ENCODE measurements around the gene RWDD4. TPM values are rescaled to one million over a fixed set of nuclear protein-coding genes. Genes with fewer than 3 reads are reported as not detected.
"Not testable (repeated sequence)": the region's sequence is repeated elsewhere in the genome, so short reads cannot be mapped to it uniquely, and the experiment has no call there.

The RWDD4 gene
- total and polyA plus RNA-seq, 11 donors: 8.2 to 20.4 (median 15.8) TPM

DNA sequence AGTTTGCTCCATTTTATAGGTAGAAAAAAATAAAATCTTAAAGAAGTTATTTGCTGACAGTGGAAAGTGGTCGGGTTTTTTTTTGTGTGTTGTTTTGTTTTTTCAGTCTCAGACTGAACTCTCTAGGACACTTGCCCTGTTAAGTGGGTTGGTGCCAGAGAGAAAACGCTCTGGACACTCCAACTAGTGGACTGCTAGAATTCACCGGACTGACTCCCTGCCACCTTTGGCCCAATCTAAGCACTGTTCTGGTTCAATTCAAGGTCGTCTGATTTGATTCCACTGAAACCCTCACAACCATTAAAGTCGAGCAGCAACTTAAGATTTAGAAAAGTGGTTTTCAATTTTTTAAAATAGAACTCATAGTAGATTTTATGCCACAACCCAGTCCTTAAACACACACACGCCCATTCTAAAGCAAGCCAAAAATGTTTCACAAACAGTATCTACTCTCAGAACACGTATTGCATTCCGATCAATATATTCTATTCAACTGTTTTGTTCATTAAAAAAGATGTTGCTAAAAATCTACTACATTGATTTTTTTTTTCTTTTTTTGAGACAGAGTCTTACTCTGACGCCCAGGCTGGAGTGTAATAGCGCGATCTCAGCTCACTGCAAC lies 27.3 kb downstream of the RWDD4 start:
- no peak for DNase-seq
- ATAC-seq: no peak
- Histone ChIP-seq H3K9me3 (no peaks in the 10 kb centered on the region), H3K4me1 (peaks cover 0 to 11% (median 0%) of the 10 kb centered on the region in 12 donors), H3K36me3 (no peaks in the 10 kb centered on the region), H3K27ac (no peak overlapping the region), H3K27me3 (no peaks in the 10 kb centered on the region), H3K4me3 (no peak overlapping the region)
- intact Hi-C loops (cut with DNase I): no loop called here
- WGBS, 4 donors: 80 to 88% (median 81%) methylated on average over 11 of the region's 11 CpGs
- no peak for TF ChIP-seq POLR2A (IDR thresholded peaks at IDR 0.05)
- no peak for TF ChIP-seq CTCF (IDR thresholded peaks at IDR 0.05)

DNA sequence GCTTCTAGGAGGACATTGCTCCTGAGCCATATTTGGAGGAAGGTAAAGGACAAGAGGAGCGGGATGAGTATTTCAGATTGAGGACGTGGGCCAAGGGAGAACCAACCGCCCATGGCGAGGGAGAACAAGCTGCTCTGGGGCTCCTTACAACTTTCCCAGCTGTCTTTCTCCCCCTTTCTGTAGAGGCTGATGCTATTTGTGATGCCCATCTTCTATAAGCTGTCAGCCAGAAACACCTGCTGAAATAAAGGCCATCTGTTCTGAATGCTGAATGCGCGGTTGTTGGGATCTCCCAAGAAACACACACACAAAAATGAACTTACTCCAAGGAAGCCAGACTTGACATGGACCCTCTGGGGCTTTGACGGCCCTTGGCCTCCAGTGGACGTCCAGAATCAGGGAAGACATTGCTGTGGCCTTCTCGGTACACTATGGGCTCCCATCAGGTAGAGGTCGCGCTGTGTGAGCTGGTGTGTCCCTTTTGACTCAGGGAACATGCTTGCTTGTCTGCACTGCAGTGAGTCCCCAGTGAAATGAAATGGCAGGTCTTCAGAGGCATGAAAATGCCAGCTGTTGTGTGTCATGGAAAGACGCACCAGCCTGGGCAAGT lies 30.9 kb downstream of the RWDD4 start:
- Histone ChIP-seq H3K27me3 (no peaks in the 10 kb centered on the region), H3K9me3 (no peaks in the 10 kb centered on the region), H3K36me3 (no peaks in the 10 kb centered on the region), H3K4me1 (no peaks in the 10 kb centered on the region), H3K4me3 (no peak overlapping the region), H3K27ac (no peak overlapping the region)
- ATAC-seq (no peak), DNase-seq (no peak)
- intact Hi-C loops (cut with DNase I): no loop called here
- TF ChIP-seq POLR2A (IDR thresholded peaks at IDR 0.05) (no peak), CTCF (IDR thresholded peaks at IDR 0.05) (no peak)
- WGBS, 4 donors: 86 to 92% (median 88%) methylated on average over 11 to 12 of the region's 12 CpGs

- ATAC-seq; DNase-seq; H3K36me3 ChIP-seq; H3K4me3 ChIP-seq; H3K27me3 ChIP-seq; H3K9me3 ChIP-seq; H3K4me1 ChIP-seq; intact Hi-C loops (cut with DNase I); H3K27ac ChIP-seq: not testable (repeated sequence)
- 91 to 94% (median 93%) methylated on average over 5 of the region's 5 CpGs for WGBS, 4 donors
Measured at GRCh38 chr4:183627286-183627685, 31.7 kb downstream of the RWDD4 start.

GRCh38 chr4:183626168-183626567 lies 32.8 kb downstream of the RWDD4 start:
- no peak overlapping the region for H3K27ac ChIP-seq
- no peaks in the 10 kb centered on the region for H3K36me3 ChIP-seq
- no peaks in the 10 kb centered on the region for H3K27me3 ChIP-seq
- DNase-seq (no peak), ATAC-seq (no peak)
- TF ChIP-seq POLR2A (IDR thresholded peaks at IDR 0.05) (no peak), CTCF (IDR thresholded peaks at IDR 0.05) (no peak)
- no peak overlapping the region for H3K4me3 ChIP-seq
- no peaks in the 10 kb centered on the region for H3K9me3 ChIP-seq
- intact Hi-C loops (cut with DNase I): no loop called here
- WGBS, 4 donors: 85 to 92% (median 88%) methylated on average over 6 of the region's 6 CpGs
- H3K4me1 ChIP-seq: peaks cover 0 to 12% (median 0%) of the 10 kb centered on the region in 12 donors
